ENCODE results near the gene APOLD1.

GRCh38 chr12:12796171-12796570 is 10.7 kb downstream of the APOLD1 start:
- TF ChIP-seq CTCF (conservative IDR thresholded peaks at IDR 0.05; ENCODE audit: low read length) (no peak), EZH2phosphoT487 (IDR thresholded peaks at IDR 0.05; ENCODE audit: borderline replicate concordance, low read depth, low read length) (no peak)
